ENCODE measurements around the gene KCND3. TPM values are rescaled to one million over a fixed set of nuclear protein-coding genes. Genes with fewer than 3 reads are reported as not detected.

Gene KCND3
- total RNA-seq, 6 donors from 2014 or later, result 2.7 to 6.4 (median 5.4) TPM

DNA sequence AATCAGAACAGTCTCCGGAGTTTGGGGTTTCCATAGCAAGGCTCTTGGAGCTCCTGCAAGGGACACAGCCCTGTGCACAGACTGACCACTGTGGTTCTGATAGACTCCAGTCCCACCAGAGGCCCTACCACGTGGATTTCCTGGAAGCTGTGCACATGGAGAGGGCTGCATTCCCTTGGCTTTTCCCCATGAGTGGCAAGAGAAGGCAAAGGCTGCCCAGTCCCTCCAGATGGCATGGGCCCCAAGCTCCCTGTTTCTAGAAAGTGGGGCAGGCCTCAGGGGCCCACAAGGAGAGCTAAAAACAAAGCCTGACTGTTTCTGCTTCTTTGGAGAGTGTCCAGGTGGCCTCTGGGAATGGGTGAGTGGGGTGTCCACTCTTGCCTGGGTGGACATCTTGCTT, 146.3 kb downstream of the KCND3 start:
- Histone ChIP-seq H3K36me3 (no peaks in the 10 kb centered on the region), H3K27me3 (no peaks in the 10 kb centered on the region), H3K9me3 (no peaks in the 10 kb centered on the region), H3K4me3 (no peak overlapping the region), H3K27ac (no peak overlapping the region), H3K4me1 (no peaks in the 10 kb centered on the region)
- DNase-seq, result no peak
- no peak for ATAC-seq (ENCODE audit: low FRiP score in 2 of 2)
- WGBS, 2 donors, result 55 to 100% methylated on average over 1 to 2 of the region's 2 CpGs
- TF ChIP-seq POLR2AphosphoS5 (IDR thresholded peaks at IDR 0.05) (no peak), EP300 (IDR thresholded peaks at IDR 0.05) (no peak), POLR2A (IDR thresholded peaks at IDR 0.05) (no peak)
- TF ChIP-seq, protein P1, sequence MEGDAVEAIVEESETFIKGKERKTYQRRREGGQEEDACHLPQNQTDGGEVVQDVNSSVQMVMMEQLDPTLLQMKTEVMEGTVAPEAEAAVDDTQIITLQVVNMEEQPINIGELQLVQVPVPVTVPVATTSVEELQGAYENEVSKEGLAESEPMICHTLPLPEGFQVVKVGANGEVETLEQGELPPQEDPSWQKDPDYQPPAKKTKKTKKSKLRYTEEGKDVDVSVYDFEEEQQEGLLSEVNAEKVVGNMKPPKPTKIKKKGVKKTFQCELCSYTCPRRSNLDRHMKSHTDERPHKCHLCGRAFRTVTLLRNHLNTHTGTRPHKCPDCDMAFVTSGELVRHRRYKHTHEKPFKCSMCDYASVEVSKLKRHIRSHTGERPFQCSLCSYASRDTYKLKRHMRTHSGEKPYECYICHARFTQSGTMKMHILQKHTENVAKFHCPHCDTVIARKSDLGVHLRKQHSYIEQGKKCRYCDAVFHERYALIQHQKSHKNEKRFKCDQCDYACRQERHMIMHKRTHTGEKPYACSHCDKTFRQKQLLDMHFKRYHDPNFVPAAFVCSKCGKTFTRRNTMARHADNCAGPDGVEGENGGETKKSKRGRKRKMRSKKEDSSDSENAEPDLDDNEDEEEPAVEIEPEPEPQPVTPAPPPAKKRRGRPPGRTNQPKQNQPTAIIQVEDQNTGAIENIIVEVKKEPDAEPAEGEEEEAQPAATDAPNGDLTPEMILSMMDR (IDR thresholded peaks at IDR 0.05), result no peak

DNA sequence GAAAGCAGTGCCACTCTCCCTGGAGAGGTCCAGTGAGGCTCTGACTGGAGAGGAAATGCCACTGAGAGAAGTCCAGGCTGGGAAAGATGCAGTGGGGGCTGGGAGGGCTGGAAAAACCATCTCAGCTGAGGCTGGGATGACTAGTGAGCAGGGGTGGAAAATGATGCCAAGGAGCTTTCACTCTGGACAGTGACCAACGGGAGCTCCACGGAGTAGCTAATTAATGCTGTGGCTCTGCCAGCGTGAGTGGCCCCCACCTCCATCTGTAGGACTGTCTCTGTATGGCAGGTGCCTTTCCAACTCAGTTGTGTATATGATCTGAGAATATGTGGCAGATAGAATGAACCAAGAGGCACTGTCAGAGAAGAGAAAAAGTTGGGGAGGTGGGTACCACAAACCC, 147.1 kb downstream of the KCND3 start:
- Histone ChIP-seq H3K36me3 (no peaks in the 10 kb centered on the region), H3K4me1 (no peaks in the 10 kb centered on the region), H3K27me3 (no peaks in the 10 kb centered on the region), H3K9me3 (no peaks in the 10 kb centered on the region), H3K27ac (no peak overlapping the region), H3K4me3 (no peak overlapping the region)
- DNase-seq (no peak), ATAC-seq (ENCODE audit: low FRiP score in 2 of 2) (no peak)
- WGBS, 2 donors, result 83 to 90% methylated on average over 3 of the region's 3 CpGs
- no peak for TF ChIP-seq POLR2A (IDR thresholded peaks at IDR 0.05)
- no peak for TF ChIP-seq POLR2AphosphoS5 (IDR thresholded peaks at IDR 0.05)
- TF ChIP-seq, protein P1 (IDR thresholded peaks at IDR 0.05), result no peak
- TF ChIP-seq EP300 (IDR thresholded peaks at IDR 0.05), result no peak

GRCh38 chr1:111841746-111842145, 147.7 kb downstream of the KCND3 start:
- no peaks in the 10 kb centered on the region for H3K27me3 ChIP-seq
- H3K4me1 ChIP-seq, result no peaks in the 10 kb centered on the region
- 85 to 93% methylated on average over 2 of the region's 2 CpGs for WGBS, 2 donors
- ATAC-seq (ENCODE audit: low FRiP score in 2 of 2) (no peak), DNase-seq (no peak)
- no peak for TF ChIP-seq POLR2A (IDR thresholded peaks at IDR 0.05)
- TF ChIP-seq, protein P1 (IDR thresholded peaks at IDR 0.05), result no peak
- no peak for TF ChIP-seq POLR2AphosphoS5 (IDR thresholded peaks at IDR 0.05)
- TF ChIP-seq EP300 (IDR thresholded peaks at IDR 0.05), result no peak
- H3K36me3 ChIP-seq, result no peaks in the 10 kb centered on the region
- no peaks in the 10 kb centered on the region for H3K9me3 ChIP-seq
- H3K4me3 ChIP-seq, result no peak overlapping the region
- H3K27ac ChIP-seq, result no peak overlapping the region

- WGBS, 2 donors, result 81 to 89% methylated on average over 7 of the region's 7 CpGs
- Histone ChIP-seq H3K36me3 (no peaks in the 10 kb centered on the region), H3K4me3 (no peak overlapping the region), H3K27ac (no peak overlapping the region), H3K4me1 (no peaks in the 10 kb centered on the region), H3K9me3 (no peaks in the 10 kb centered on the region), H3K27me3 (no peaks in the 10 kb centered on the region)
- TF ChIP-seq POLR2AphosphoS5 (IDR thresholded peaks at IDR 0.05), result no peak
- no peak for ATAC-seq (ENCODE audit: low FRiP score in 2 of 2)
- no peak for DNase-seq
These were observed 148.3 kb downstream of the KCND3 start for GRCh38 chr1:111841189-111841588.

GRCh38 chr1:111837393-111837792, 152.1 kb downstream of the KCND3 start:
- no peaks in the 10 kb centered on the region for H3K4me1 ChIP-seq
- no peak for ATAC-seq (ENCODE audit: low FRiP score in 2 of 2)
- no peak overlapping the region for H3K27ac ChIP-seq
- H3K27me3 ChIP-seq, result no peaks in the 10 kb centered on the region
- TF ChIP-seq EP300 (IDR thresholded peaks at IDR 0.05) (no peak), POLR2A (IDR thresholded peaks at IDR 0.05) (no peak), POLR2AphosphoS5 (IDR thresholded peaks at IDR 0.05) (no peak)
- TF ChIP-seq, protein P1 (IDR thresholded peaks at IDR 0.05), result no peak
- no peak for DNase-seq
- no peaks in the 10 kb centered on the region for H3K36me3 ChIP-seq
- WGBS, 2 donors, result 73 to 78% methylated on average over 7 of the region's 7 CpGs
- H3K9me3 ChIP-seq, result no peaks in the 10 kb centered on the region
- no peak overlapping the region for H3K4me3 ChIP-seq

Data from upper lobe of left lung (tissue), 6 donors.